GM12801 (cell line): ENCODE data around the gene PNPLA8.

ENCODE experiments used
- CTCF ChIP-seq: IDR thresholded peaks from one replicate; pipeline ENCODE4 v1.5.1; 2011; ENCODE audit warnings: control low read depth; ENCODE audit not compliant: insufficient read length; ENCODE audit errors: extremely low read depth

PNPLA8 gene

GRCh38 chr7:108525985-108526767 lies at the start of gene PNPLA8:
Gene PNPLA8 (minus strand): TSS chr7:108526135. CDS start chr7:108515491, 10,644 bp downstream.
- TF ChIP-seq CTCF, result no peak

- no peak for TF ChIP-seq CTCF
Measured at GRCh38 chr7:108575156-108575555, 49.2 kb upstream of the PNPLA8 start.

- TF ChIP-seq CTCF, result no peak
Measured at GRCh38 chr7:108572480-108572879, 46.5 kb upstream of the PNPLA8 start.

- TF ChIP-seq CTCF, result no peak
Measured at GRCh38 chr7:108570146-108570755, 44.3 kb upstream of the PNPLA8 start.

GRCh38 chr7:108569381-108570145 lies 43.6 kb upstream of the PNPLA8 start, which contains the start of the genes DNAJB9 and THAP5:
Gene DNAJB9 (plus strand): TSS chr7:108569874. CDS start chr7:108571727, 1,853 bp downstream.
Gene THAP5 (minus strand): TSS chr7:108569706. CDS start chr7:108569569, 137 bp downstream.
- no peak for TF ChIP-seq CTCF

- TF ChIP-seq CTCF, result no peak
Measured at GRCh38 chr7:108568801-108569380, 43.0 kb upstream of the PNPLA8 start.

GRCh38 chr7:108565987-108566386 lies 40.1 kb upstream of the PNPLA8 start:
- no peak for TF ChIP-seq CTCF
